KMS-11 (cell line): Measurements from ENCODE around the gene KRTAP10-9.

Experiments
- H2AFZ ChIP-seq: fragments of 200-600 bp; sonication (generic); 2 replicates; pipeline ENCODE4 v1.6.1; 2016; ENCODE audit warnings: antibody characterized with exemption, mixed run types, low read depth
- H3K27ac ChIP-seq: fragments of 200-600 bp; sonication (generic); 2 replicates; pipeline ENCODE4 v1.6.1; 2016; ENCODE audit warnings: mild to moderate bottlenecking, mixed run types
- H3K27me3 ChIP-seq: fragments of 200-600 bp; sonication (generic); 2 replicates; pipeline ENCODE4 v1.6.1; 2017; ENCODE audit warnings: mild to moderate bottlenecking, low read depth, mixed run types, moderate library complexity; ENCODE audit not compliant: insufficient read depth
- H3K36me3 ChIP-seq: fragments of 200-600 bp; sonication (generic); 2 replicates; pipeline ENCODE4 v1.6.1; 2017; ENCODE audit warnings: mild to moderate bottlenecking, mixed run types; ENCODE audit not compliant: insufficient read depth
- H3K4me1 ChIP-seq: fragments of 200-600 bp; sonication (generic); 2 replicates; pipeline ENCODE4 v1.6.1; 2016; ENCODE audit warnings: mild to moderate bottlenecking, low read depth, mixed run types; ENCODE audit not compliant: poor library complexity, severe bottlenecking
- H3K4me2 ChIP-seq: fragments of 200-600 bp; sonication (generic); 2 replicates; pipeline ENCODE4 v1.7.0; 2016; ENCODE audit warnings: mild to moderate bottlenecking, mixed run types
- H3K4me3 ChIP-seq: fragments of 200-600 bp; sonication (generic); IDR thresholded peaks from 2 replicates; pipeline ENCODE4 v1.6.1; 2017; ENCODE audit warnings: low read depth, low read length, mixed read lengths; ENCODE audit not compliant: insufficient read depth
- H3K79me2 ChIP-seq: fragments of 200-600 bp; sonication (generic); 2 replicates; pipeline ENCODE4 v1.6.1; 2016; ENCODE audit warnings: low read depth, mixed run types; ENCODE audit not compliant: insufficient read depth
- H3K9ac ChIP-seq: fragments of 200-600 bp; sonication (generic); 2 replicates; pipeline ENCODE4 v1.6.1; 2016; ENCODE audit warnings: mild to moderate bottlenecking, mixed run types
- H4K20me1 ChIP-seq: fragments of 200-600 bp; sonication (generic); 2 replicates; pipeline ENCODE4 v1.6.1; 2016; ENCODE audit warnings: mild to moderate bottlenecking, mixed run types; ENCODE audit not compliant: insufficient read depth
- CTCF ChIP-seq: fragments of 200-600 bp; sonication (generic); conservative IDR thresholded peaks from 2 replicates; pipeline ENCODE4 v1.6.1; 2017; ENCODE audit warnings: low read depth, mild to moderate bottlenecking, antibody characterized with exemption, low read length, moderate library complexity, mixed read lengths

Gene KRTAP10-9

GRCh38 chr21:44612669-44613229 lies 14.1 kb upstream of the KRTAP10-9 start:
- H3K9ac ChIP-seq, result no peak overlapping the region
- H4K20me1 ChIP-seq, result no peaks in the 10 kb centered on the region
- H2AFZ ChIP-seq, result no peak overlapping the region
- H3K4me2 ChIP-seq, result no peak overlapping the region
- no peak overlapping the region for H3K4me3 ChIP-seq
- peaks cover 22% of the 10 kb centered on the region for H3K27me3 ChIP-seq
- no peak overlapping the region for H3K27ac ChIP-seq
- H3K36me3 ChIP-seq, result no peaks in the 10 kb centered on the region
- H3K79me2 ChIP-seq, result no peaks in the 10 kb centered on the region
- no peaks in the 10 kb centered on the region for H3K4me1 ChIP-seq
- no peak for TF ChIP-seq CTCF

- H3K9ac ChIP-seq, result no peak overlapping the region
- no peaks in the 10 kb centered on the region for H3K79me2 ChIP-seq
- H3K27me3 ChIP-seq, result peaks cover 24% of the 10 kb centered on the region
- no peak for TF ChIP-seq CTCF
- H3K36me3 ChIP-seq, result no peaks in the 10 kb centered on the region
- H2AFZ ChIP-seq, result no peak overlapping the region
- H3K4me3 ChIP-seq, result no peak overlapping the region
- H3K4me2 ChIP-seq, result no peak overlapping the region
- H3K4me1 ChIP-seq, result no peaks in the 10 kb centered on the region
- H3K27ac ChIP-seq, result no peak overlapping the region
- no peaks in the 10 kb centered on the region for H4K20me1 ChIP-seq
These were observed 13.3 kb upstream of the KRTAP10-9 start for GRCh38 chr21:44613386-44614155.

- Histone ChIP-seq H3K4me2 (no peak overlapping the region), H2AFZ (no peak overlapping the region)
These were observed 12.7 kb upstream of the KRTAP10-9 start for GRCh38 chr21:44614161-44614631.

GRCh38 chr21:44614961-44615391 lies 11.9 kb upstream of the KRTAP10-9 start:
- Histone ChIP-seq H3K27me3 (peaks cover 30% of the 10 kb centered on the region), H4K20me1 (no peaks in the 10 kb centered on the region), H3K4me2 (no peak overlapping the region), H3K4me1 (no peaks in the 10 kb centered on the region), H3K27ac (no peak overlapping the region), H2AFZ (no peak overlapping the region), H3K9ac (no peak overlapping the region), H3K4me3 (no peak overlapping the region), H3K79me2 (no peaks in the 10 kb centered on the region), H3K36me3 (no peaks in the 10 kb centered on the region)
- no peak for TF ChIP-seq CTCF

More at GRCh38 chr21:44614161-44614631, 12.7 kb upstream of the KRTAP10-9 start:
- no peak for TF ChIP-seq CTCF
- no peaks in the 10 kb centered on the region for H3K79me2 ChIP-seq
- H3K4me1 ChIP-seq, result no peaks in the 10 kb centered on the region
- H3K9ac ChIP-seq, result no peak overlapping the region
- no peak overlapping the region for H3K4me3 ChIP-seq
- no peaks in the 10 kb centered on the region for H3K36me3 ChIP-seq
- no peak overlapping the region for H3K27ac ChIP-seq
- peaks cover 30% of the 10 kb centered on the region for H3K27me3 ChIP-seq
- no peaks in the 10 kb centered on the region for H4K20me1 ChIP-seq
